CD14-positive monocyte (primary cell): Measurements from ENCODE around the gene LYPD6. TPM values are rescaled to one million over a fixed set of nuclear protein-coding genes. Genes with fewer than 3 reads are reported as not detected.

ENCODE experiments used
- DNase-seq, 3 donors: peaks; one replicate each; pipeline ENCODE4 v3.0.0-alpha.2; 2011 to 2022
- H2AFZ ChIP-seq: 2 replicates; pipeline ENCODE4 v1.6.0; 2012; ENCODE audit warnings: mild to moderate bottlenecking, low read depth, low read length, inconsistent platforms; ENCODE audit not compliant: insufficient read depth, poor library complexity, severe bottlenecking
- H3K27ac ChIP-seq, 2 donors: 1 replicate in 1 of 2; 2 replicates in 1 of 2; pipeline ENCODE4 v1.5.1; 2012 to 2013; ENCODE audit warnings: low read length in 2 of 2, control low read depth in 1 of 2, inconsistent platforms in 1 of 2, low read depth in 1 of 2, mild to moderate bottlenecking in 1 of 2
- H3K27me3 ChIP-seq, 2 donors: one replicate each; pipeline versions ENCODE4 v1.6.0 to v1.6.1; 2011 to 2013; ENCODE audit warnings: low read length in 2 of 2; ENCODE audit not compliant: control insufficient read depth in 2 of 2, insufficient read depth in 2 of 2
- H3K36me3 ChIP-seq, 2 donors: replicated peaks in 1 of 2; 1 replicate in 1 of 2; 2 replicates in 1 of 2; pipeline versions ENCODE4 v1.5.1 to v1.6.1; 2012 to 2013; ENCODE audit warnings: low read length in 2 of 2, control low read depth in 1 of 2, inconsistent platforms in 1 of 2, mild to moderate bottlenecking in 1 of 2; ENCODE audit not compliant: insufficient read depth in 2 of 2, control insufficient read depth in 1 of 2
- H3K4me1 ChIP-seq, 2 donors: 1 replicate in 1 of 2; 2 replicates in 1 of 2; pipeline versions ENCODE4 v1.5.1 to v1.6.1; 2012 to 2013; ENCODE audit warnings: low read length in 2 of 2, control low read depth in 1 of 2, inconsistent platforms in 1 of 2, mild to moderate bottlenecking in 1 of 2, moderate library complexity in 1 of 2; ENCODE audit not compliant: insufficient read depth in 2 of 2, control insufficient read depth in 1 of 2
- H3K4me2 ChIP-seq: replicated peaks from 2 replicates; pipeline ENCODE3; 2012; ENCODE audit warnings: low read length, moderate library complexity, mild to moderate bottlenecking; ENCODE audit not compliant: poor library complexity, severe bottlenecking; ENCODE audit errors: extremely low read depth
- H3K4me3 ChIP-seq, 3 experiments: fragments of 200-600 bp in 1 of 3; sonication (generic) in 1 of 3; replicated peaks in 1 of 3; 1 replicate in 2 of 3; 2 replicates in 1 of 3; pipeline ENCODE4 v1.5.1; 2011 to 2013; ENCODE audit warnings: low read length in 3 of 3, mild to moderate bottlenecking in 3 of 3, control low read depth in 2 of 3, low read depth in 2 of 3, inconsistent platforms in 1 of 3, moderate library complexity in 1 of 3
- H3K79me2 ChIP-seq: 2 replicates; pipeline ENCODE4 v1.6.0; 2012; ENCODE audit warnings: mild to moderate bottlenecking, control low read depth, inconsistent platforms, low read length, moderate library complexity; ENCODE audit not compliant: insufficient read depth
- H3K9ac ChIP-seq: 2 replicates; pipeline ENCODE4 v1.6.0; 2017; ENCODE audit warnings: low read length, mild to moderate bottlenecking; ENCODE audit not compliant: insufficient read depth, poor library complexity, severe bottlenecking
- H3K9me3 ChIP-seq, 2 donors: replicated peaks in 1 of 2; 1 replicate in 1 of 2; 2 replicates in 1 of 2; pipeline versions ENCODE4 v1.5.1 to v1.6.1; 2012 to 2013; ENCODE audit warnings: low read length in 2 of 2, control low read depth in 1 of 2; ENCODE audit not compliant: control insufficient read depth in 1 of 2, insufficient read depth in 1 of 2
- H4K20me1 ChIP-seq: 2 replicates; pipeline ENCODE4 v1.6.0; 2012; ENCODE audit warnings: mild to moderate bottlenecking, low read length, control low read depth, moderate library complexity; ENCODE audit not compliant: insufficient read depth
- H3K27ac Mint-ChIP-seq, 7 donors: one replicate each; pipeline ENCODE4 v1.8.0; 2020; ENCODE audit warnings: mild to moderate bottlenecking in 7 of 7, mixed read lengths in 7 of 7, moderate library complexity in 6 of 7, inconsistent platforms in 2 of 7
- H3K27me3 Mint-ChIP-seq, 3 donors: one replicate each; pipeline ENCODE4 v1.8.0; 2021 to 2022; ENCODE audit warnings: low read depth in 3 of 3, mild to moderate bottlenecking in 3 of 3, mixed read lengths in 3 of 3, moderate library complexity in 3 of 3, inconsistent platforms in 1 of 3
- H3K36me3 Mint-ChIP-seq, 2 donors: one replicate each; pipeline ENCODE4 v1.8.0; 2020; ENCODE audit warnings: mixed read lengths in 2 of 2, inconsistent platforms in 1 of 2, mild to moderate bottlenecking in 1 of 2
- H3K4me1 Mint-ChIP-seq: one replicate; pipeline ENCODE4 v1.8.0; 2020; ENCODE audit warnings: mild to moderate bottlenecking, mixed read lengths
- H3K4me3 Mint-ChIP-seq, 2 donors: one replicate each; pipeline ENCODE4 v1.8.0; 2020; ENCODE audit warnings: mild to moderate bottlenecking in 2 of 2, mixed read lengths in 2 of 2, moderate library complexity in 1 of 2
- H3K9me3 Mint-ChIP-seq, 7 donors: one replicate each; pipeline ENCODE4 v1.8.0; 2020 to 2022; ENCODE audit warnings: mixed read lengths in 7 of 7, mild to moderate bottlenecking in 6 of 7, moderate library complexity in 6 of 7, inconsistent platforms in 2 of 7
- CTCF ChIP-seq: fragments of 200-600 bp; IDR thresholded peaks from one replicate; pipeline ENCODE4 v1.8.0; 2022; ENCODE audit warnings: antibody characterized with exemption, mild to moderate bottlenecking
- WGBS: methylation state at CpG from one replicate; pipeline ENCODE4 v1.1.5; 2013; ENCODE audit warnings: missing lambda C conversion rate; ENCODE audit not compliant: insufficient coverage; 5-methylcytosine and 5-hydroxymethylcytosine counted together
- intact Hi-C, 2 donors: fragments of 100-400 bp; cut with micrococcal nuclease; formaldehyde crosslinking; loops; one replicate each; pipeline versions ENCODE4 v1.15.0 to v1.15.1; 2023
- polyA plus RNA-seq, 3 donors: library from polyadenylated mRNA; depleted of rRNA in 1 of 3; unstranded in 2 of 3; stranded (reverse) in 1 of 3; fragments of 300-500 nt in 2 of 3; fragments of >200 nt in 1 of 3; fragmentation: Illumina TruSeq in 2 of 3; gene quantifications; 1 replicate in 2 of 3; 2 replicates in 1 of 3; pipeline ENCODE4 v1.2.3, GENCODE V29; 2012 to 2021

Gene LYPD6
- polyA plus RNA-seq, 3 donors = not detected

GRCh38 chr2:149393614-149394013, 63.2 kb downstream of the LYPD6 start:
- no peaks in the 10 kb centered on the region for H3K79me2 ChIP-seq
- intact Hi-C loops = no loop called here
- no peaks in the 10 kb centered on the region for H3K4me1 ChIP-seq
- H3K4me3 ChIP-seq = no peak overlapping the region
- H3K36me3 Mint-ChIP-seq = no peaks in the 10 kb centered on the region
- no peak overlapping the region for H3K27ac Mint-ChIP-seq
- no peaks in the 10 kb centered on the region for H3K36me3 ChIP-seq
- H3K27me3 Mint-ChIP-seq = peaks cover 0 to 3% (median 1%) of the 10 kb centered on the region in 3 donors
- no peak overlapping the region for H3K4me2 ChIP-seq
- H3K27me3 ChIP-seq = no peaks in the 10 kb centered on the region
- no peak for TF ChIP-seq CTCF
- H3K4me3 Mint-ChIP-seq = no peak overlapping the region
- no peaks in the 10 kb centered on the region for H4K20me1 ChIP-seq
- H3K9ac ChIP-seq = no peak overlapping the region
- H3K27ac ChIP-seq = no peak overlapping the region
- no peaks in the 10 kb centered on the region for H3K9me3 ChIP-seq
- no peak overlapping the region for H2AFZ ChIP-seq
- H3K4me1 Mint-ChIP-seq = no peaks in the 10 kb centered on the region
- DNase-seq = no peak
- peaks cover 2 to 6% (median 3%) of the 10 kb centered on the region in 7 donors for H3K9me3 Mint-ChIP-seq
- 100% methylated on average over 2 of the region's 4 CpGs for WGBS

DNA sequence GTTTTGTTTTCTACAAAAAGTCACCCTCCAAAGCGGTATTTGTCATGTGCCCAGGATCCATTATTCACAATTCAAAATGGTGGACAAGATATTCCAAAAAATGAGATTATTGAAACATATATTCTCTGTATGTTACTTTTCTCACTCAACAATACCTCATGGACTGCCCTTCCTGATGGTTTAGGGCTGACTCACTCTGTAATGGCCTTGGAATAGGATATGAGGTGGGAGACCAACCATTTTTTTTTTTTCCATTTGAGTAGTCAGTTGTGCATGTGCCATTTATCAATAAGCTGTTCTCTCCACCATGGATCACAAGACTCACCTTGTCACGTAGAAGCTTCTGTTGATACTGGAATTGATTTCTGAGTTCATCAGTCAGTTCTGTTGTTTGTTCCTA, 64.5 kb downstream of the LYPD6 start:
- H3K9me3 ChIP-seq = no peaks in the 10 kb centered on the region
- intact Hi-C loops = no loop called here
- no CpG with 5 or more reads among the region's 2 CpGs for WGBS

More for the DNA sequence above, 64.5 kb downstream of the LYPD6 start:
- Histone ChIP-seq H3K4me2 (no peak overlapping the region), H3K79me2 (no peaks in the 10 kb centered on the region), H3K27ac (no peak overlapping the region), H2AFZ (no peak overlapping the region), H3K27me3 (no peaks in the 10 kb centered on the region), H4K20me1 (no peaks in the 10 kb centered on the region), H3K9ac (no peak overlapping the region), H3K4me1 (no peaks in the 10 kb centered on the region), H3K4me3 (no peak overlapping the region), H3K36me3 (no peaks in the 10 kb centered on the region)
- Mint-ChIP-seq H3K4me3 (no peak overlapping the region), H3K27me3 (peaks cover 0 to 3% (median 1%) of the 10 kb centered on the region in 3 donors), H3K36me3 (no peaks in the 10 kb centered on the region), H3K9me3 (peaks cover 2 to 6% (median 3%) of the 10 kb centered on the region in 7 donors), H3K4me1 (no peaks in the 10 kb centered on the region), H3K27ac (no peak overlapping the region)
- no peak for DNase-seq
- no peak for TF ChIP-seq CTCF
